ENCODE data around the gene RAB44. TPM values are rescaled to one million over a fixed set of nuclear protein-coding genes. Genes with fewer than 3 reads are reported as not detected.

Gene RAB44
- total RNA-seq, 1 donor from 2014 or later = not detected

DNA sequence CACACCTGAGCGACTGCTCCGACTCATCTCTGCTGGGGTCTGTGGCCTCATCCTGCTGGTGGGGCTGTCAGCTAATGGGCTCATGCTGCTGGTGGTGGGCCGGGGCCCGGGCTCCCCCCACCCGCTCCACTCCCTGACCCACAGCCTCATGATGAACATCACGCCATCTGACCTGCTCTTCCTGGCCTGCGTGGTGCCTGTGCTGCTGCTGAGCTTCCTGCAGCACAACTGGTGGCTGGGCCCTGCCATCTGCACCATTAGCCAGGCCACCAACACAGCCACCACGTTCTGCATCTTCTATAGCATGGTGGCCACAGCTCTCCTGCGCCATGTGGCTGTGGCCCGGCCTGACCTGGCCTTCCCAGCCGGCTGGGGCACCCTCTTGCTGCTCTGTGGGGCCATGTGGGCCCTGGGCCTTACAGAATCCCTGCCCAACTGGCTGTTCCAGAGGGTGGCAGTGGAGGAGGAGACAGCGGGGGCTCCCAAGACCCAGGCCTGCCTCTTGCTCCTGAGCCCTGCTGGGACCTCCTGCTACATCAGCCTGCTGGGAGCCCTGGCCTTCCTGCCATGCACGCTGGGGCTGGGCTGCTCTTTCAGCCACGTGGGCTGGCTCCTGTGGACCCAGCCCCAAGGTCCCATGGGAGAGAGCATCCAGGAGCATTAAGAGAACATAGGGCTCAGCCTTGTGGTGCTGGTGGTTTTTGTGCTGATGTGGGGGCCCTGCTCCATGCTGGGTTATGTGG lies 39.6 kb downstream of the RAB44 start:
- Histone ChIP-seq H3K36me3 (ENCODE audit: control insufficient read depth, insufficient read depth, low read length) (no peaks in the 10 kb centered on the region), H3K27me3 (ENCODE audit: control insufficient read depth, insufficient read depth, low read length) (peaks cover 2% of the 10 kb centered on the region), H3K4me3 (ENCODE audit: low read depth, low read length) (no peak overlapping the region)
- no peak for DNase-seq (ENCODE audit: low read depth)
- no peak for TF ChIP-seq CTCF (IDR thresholded peaks at IDR 0.05; ENCODE audit: insufficient read depth, low read length, poor library complexity, severe bottlenecking)

DNA sequence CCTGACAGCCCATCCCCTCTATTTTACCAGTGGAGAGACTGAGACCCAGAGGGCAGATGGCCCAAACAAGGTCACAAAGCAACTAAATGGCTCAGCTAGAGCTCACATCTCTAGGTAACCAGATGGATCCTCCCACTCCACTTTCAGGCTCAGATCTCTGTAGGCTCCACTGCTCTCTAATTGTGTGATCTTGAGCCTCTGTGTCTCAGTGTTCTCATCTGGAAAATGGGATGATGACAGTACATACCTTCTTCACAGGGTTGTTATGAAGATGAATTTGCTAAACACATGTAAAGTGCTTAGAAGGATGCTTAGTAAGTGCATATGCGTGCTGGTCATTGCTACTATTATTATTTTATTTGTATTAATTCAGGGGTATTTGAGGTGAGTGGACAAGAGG lies 40.5 kb downstream of the RAB44 start:
- no peaks in the 10 kb centered on the region for H3K36me3 ChIP-seq (ENCODE audit: control insufficient read depth, insufficient read depth, low read length)
- no peak for DNase-seq (ENCODE audit: low read depth)
- H3K4me3 ChIP-seq (ENCODE audit: low read depth, low read length) = no peak overlapping the region
- peaks cover 2% of the 10 kb centered on the region for H3K27me3 ChIP-seq (ENCODE audit: control insufficient read depth, insufficient read depth, low read length)
- no peak for TF ChIP-seq CTCF (IDR thresholded peaks at IDR 0.05; ENCODE audit: insufficient read depth, low read length, poor library complexity, severe bottlenecking)

- no peaks in the 10 kb centered on the region for H3K27me3 ChIP-seq (ENCODE audit: control insufficient read depth, insufficient read depth, low read length)
- no peak for TF ChIP-seq CTCF (IDR thresholded peaks at IDR 0.05; ENCODE audit: insufficient read depth, low read length, poor library complexity, severe bottlenecking)
- no peak overlapping the region for H3K4me3 ChIP-seq (ENCODE audit: low read depth, low read length)
- DNase-seq (ENCODE audit: low read depth) = no peak
- H3K36me3 ChIP-seq (ENCODE audit: control insufficient read depth, insufficient read depth, low read length) = no peaks in the 10 kb centered on the region
Measured at GRCh38 chr6:36739947-36740817, 42.6 kb downstream of the RAB44 start.

GRCh38 chr6:36740818-36741179 lies 43.2 kb downstream of the RAB44 start:
- TF ChIP-seq CTCF (IDR thresholded peaks at IDR 0.05; ENCODE audit: insufficient read depth, low read length, poor library complexity, severe bottlenecking) = no peak
- no peaks in the 10 kb centered on the region for H3K36me3 ChIP-seq (ENCODE audit: control insufficient read depth, insufficient read depth, low read length)
- H3K27me3 ChIP-seq (ENCODE audit: control insufficient read depth, insufficient read depth, low read length) = peaks cover 4% of the 10 kb centered on the region
- no peak overlapping the region for H3K4me3 ChIP-seq (ENCODE audit: low read depth, low read length)
- DNase-seq (ENCODE audit: low read depth) = no peak

DNA sequence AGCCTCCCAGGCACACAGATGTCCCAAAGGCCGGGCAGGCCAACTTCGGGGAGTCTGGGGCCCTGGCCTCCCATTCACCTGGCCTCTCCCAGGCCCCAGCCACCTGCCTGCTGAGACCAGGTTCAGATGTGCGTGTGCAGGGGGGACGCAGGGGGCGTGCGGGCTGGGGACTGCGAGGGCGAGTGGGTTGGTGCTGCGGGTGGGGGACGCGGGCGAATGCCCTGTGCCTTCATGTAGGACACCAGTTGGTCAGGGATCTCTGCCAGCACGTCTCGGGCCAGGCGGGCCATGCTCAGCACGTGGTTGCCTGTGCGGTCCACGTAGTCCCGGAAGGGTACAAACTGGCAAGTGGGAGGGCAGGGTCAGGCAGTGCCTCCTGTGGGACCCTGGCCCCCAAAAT lies 44.5 kb downstream of the RAB44 start:
- DNase-seq (ENCODE audit: low read depth) = no peak
- Histone ChIP-seq H3K4me3 (ENCODE audit: low read depth, low read length) (no peak overlapping the region), H3K27me3 (ENCODE audit: control insufficient read depth, insufficient read depth, low read length) (peaks cover 4% of the 10 kb centered on the region), H3K36me3 (ENCODE audit: control insufficient read depth, insufficient read depth, low read length) (no peaks in the 10 kb centered on the region)
- no peak for TF ChIP-seq CTCF (IDR thresholded peaks at IDR 0.05; ENCODE audit: insufficient read depth, low read length, poor library complexity, severe bottlenecking)
